Islet precursor cell (in vitro differentiated cells): Measurements from ENCODE around the gene CFAP61.
"Not testable (repeated sequence)": the region's sequence is repeated elsewhere in the genome, so short reads cannot be mapped to it uniquely, and the experiment has no call there.

ENCODE experiments used
- DNase-seq: peaks from one replicate; pipeline ENCODE4 v3.0.0-alpha.2; 2018

CFAP61 gene

DNA sequence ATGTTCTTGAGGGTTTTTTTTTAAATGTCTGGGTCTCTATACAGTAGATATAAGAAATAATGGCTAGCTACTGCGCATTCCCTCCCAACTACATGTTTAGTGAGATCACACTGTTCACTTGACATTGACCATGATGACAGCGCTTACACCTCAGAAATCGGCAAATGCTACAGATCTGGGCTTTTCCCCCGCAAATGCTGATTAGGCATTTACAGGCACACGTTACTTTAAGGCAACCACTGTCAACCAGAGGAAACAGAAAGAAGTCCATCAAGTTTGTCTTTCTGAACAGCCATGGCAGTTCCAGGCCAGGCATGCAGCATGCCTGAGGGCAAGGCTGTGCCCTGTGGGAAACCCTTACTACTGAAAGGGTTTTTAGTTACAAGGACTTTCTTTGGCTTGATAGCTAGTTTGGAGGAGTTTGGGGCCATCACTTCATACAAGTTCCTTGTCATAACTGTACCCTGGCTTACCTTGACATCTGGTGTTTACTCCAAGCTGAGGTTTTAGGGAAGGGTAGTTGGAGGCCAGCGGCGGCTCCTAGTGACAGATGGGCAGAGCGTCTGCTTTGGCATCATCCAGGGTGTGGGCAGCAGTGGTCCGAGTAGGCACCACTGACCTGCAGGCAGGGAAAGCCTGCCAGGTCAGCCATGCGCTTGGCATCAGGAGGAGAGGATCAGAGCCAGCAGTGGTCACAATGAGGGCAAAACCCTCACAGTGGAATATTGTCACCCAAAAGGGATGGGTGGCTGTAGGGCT, 43.0 kb downstream of the CFAP61 start:
- no peak for DNase-seq

DNA sequence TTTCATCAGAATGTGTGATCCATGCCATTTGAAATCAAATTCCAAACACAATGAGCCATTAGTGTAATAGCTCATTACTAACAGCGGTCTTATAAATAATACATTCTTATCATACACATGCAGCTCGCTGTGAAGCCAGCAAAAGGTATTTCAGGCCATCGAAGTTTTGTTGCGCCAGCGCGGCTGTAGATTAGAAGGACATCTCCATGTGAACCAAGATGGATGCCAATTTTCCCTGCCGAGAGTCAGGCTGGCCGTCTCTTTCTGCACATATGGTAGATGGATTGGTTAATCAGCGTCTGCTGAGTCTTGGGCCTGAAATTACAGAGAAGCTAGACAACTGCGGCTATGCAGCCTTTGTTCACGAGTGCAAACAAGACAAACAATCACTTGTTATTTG, 44.1 kb downstream of the CFAP61 start:
- DNase-seq = no peak

DNA sequence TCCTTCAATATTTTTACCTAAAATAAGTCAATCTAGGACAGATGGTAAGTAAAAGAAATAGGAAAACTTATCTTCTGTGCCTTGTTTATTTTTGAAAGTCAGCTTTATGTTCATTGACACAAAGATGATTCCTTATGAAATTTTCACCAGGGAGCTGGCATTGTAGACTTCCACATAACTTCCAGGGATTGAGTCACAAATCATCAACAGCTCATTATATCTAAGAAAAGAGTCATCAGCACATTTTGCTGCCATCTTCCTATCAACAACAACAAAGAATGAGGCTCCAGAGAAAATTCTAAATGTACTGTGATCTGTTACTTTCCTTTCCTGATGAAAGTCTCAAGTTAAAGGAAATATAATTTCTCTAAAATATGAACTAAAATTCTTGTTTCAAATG, 48.5 kb downstream of the CFAP61 start:
- no peak for DNase-seq

DNA sequence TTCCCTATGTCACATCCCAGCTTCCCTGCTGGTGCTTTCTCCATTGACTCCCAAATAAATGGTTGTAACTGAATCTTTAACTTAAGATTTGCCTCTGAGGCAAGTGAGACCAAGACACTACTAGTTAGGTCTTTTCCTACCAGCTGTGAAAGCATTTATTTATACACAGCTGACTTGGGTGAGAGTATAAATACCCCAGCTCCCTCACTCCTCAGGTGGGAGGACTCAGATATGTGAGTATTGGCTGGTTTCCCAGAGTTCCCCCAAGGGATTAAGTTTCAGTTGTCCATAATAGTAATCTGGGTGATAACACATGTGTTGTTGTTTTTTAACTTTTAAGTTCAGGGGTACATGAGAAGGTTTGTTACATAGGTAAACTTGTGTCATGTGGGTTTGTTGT, 49.8 kb downstream of the CFAP61 start:
- DNase-seq = no peak

DNA sequence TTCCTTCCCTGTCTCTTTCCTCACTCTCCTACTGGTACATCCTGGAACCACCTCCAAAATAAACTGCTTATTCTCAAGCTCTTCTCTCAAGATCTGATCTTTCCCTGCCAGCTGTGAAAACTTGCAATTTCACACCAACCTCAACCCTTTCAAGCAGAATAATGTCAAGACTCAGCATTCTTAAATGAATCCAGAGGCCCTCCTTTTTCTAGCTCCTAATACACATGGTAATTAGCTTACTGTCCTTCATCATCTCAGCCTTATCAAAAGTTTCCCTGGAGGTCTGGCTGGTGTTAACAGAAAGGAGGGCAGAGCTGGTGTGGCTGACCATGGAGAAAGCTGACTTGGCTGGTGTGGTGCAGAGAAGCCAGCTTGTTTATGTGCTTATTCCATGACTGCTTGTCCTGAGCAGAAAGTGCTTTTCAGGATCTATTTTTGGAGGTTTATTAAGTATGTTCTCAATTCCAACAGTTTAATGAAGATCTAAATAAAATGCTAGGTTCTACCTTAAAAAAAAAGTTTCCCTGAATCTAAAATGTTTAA, 50.5 kb downstream of the CFAP61 start:
- no peak for DNase-seq

DNA sequence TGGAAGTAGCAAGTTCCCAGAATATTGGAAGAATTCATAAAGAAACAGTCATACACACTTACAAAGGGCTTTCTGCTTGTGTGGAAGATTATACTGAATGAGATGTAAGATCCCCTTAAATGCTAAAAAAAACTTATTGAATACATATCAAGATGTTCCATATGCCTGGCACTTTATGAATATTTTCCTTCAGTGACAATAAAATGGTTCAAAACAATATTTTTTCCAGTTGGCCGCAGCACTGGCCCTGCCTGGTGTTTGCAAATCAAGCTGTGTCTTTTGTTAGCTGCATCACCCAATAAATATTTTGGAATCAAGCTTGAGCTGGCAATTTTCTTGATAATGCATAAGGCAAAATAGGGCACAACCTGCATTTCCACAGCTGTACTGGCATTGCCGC, 51.2 kb downstream of the CFAP61 start:
- DNase-seq = no peak

DNA sequence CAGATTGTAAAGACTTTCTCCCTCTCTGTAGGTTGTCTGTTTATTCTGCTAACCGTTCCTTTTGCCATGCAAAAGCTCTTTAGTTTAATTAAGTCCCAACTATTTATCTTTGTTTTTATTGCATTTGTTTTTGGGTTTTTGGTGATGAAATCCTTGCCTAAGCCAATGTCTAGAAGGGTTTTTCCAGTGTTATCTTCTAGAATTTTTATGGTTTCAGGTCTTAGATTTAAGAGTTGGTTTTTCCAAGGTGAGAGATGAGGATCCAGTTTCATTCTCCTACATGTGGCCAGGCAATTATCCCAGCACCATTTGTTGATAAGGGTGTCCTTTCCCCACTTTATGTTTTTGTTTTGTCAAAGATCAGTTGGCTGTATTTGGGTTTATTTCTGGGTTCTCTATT, 70.9 kb downstream of the CFAP61 start:
- DNase-seq = not testable (repeated sequence)

DNA sequence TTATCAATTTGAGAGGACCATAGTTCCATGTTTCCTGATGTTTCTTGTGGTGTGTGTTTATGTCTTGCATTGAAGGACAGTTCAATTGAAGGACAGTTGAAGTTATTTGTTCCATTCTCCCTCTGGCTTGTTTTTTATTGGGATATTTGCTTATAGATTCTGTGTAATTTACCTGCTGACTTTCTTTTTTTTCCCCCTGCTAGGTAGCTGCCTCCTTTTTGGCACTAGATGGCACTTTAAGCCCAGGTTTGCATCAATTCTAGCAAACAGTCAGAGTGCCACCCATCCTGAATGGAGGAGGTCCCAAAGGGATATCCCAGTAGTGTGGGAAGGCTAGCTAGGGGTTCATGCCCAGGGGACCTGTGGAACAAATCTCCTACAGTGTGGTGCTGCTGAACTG, 78.1 kb downstream of the CFAP61 start:
- no peak for DNase-seq

DNA sequence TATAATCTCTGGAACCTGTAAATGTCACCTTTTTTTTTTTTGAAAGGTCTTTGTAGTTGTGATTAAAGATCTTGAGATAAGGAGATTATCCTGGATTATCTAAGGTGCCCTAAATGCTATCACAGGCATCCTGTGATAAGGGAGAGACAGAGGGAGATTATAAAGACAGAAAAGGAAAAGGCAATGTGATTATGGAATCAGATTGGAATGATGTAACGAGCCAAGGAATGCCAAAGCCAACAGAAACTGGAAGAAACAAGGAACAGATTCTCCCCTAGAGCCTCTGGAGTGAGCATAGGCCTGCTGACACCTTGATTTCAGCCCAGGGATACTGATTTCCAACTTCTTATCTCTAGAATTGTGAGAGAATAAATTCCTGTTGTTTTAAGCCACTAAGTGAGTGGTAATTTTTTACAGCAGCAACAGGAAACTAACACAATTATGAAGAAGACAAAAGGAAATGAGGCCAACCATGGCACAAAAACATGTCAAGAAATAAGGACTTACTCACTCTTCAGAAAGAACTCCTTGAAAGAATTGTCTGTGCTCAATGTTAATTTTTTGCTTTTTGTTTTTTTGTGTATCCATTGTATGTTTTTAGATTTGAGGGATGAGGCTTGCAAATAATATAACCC, 82.7 kb downstream of the CFAP61 start:
- DNase-seq = no peak

DNA sequence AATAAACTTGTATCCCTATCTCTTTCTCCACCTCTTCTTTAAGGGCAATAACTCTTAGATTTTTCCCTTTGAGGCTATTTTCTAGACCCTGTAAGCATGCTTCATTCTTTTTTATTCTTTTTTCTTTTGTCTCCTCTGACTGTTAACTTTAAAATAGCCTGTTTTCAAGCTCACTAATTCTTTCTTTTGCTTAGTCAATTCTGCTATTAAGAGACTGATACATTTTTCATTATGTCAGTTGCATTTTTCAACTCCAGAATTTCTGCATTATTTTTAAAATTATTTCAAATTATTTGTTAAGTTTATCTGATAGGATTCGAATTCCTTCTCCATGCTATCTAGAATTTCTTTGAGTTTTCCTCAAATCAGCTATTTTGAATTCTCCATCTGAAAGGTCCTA, 84.0 kb downstream of the CFAP61 start:
- no peak for DNase-seq

DNA sequence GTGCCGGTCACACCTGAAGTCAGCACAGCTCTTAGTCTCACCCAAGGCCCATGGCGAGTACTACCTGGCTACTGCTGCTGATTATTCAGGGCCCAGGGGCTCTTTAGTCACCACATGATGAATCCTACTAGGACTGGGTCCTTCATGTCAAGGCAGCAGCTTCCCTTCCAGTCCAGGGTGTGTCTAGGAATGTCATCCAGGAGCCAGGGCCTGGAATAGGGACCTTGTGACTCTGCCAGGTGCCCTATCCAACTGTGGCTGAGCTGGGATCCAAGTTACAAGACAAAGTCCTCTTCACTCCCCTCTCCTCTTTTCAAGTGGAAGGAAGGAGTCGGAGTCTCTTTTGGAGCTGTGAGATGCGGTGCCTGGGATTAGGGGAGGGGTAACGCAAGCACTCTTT, 85.5 kb downstream of the CFAP61 start:
- DNase-seq = no peak

DNA sequence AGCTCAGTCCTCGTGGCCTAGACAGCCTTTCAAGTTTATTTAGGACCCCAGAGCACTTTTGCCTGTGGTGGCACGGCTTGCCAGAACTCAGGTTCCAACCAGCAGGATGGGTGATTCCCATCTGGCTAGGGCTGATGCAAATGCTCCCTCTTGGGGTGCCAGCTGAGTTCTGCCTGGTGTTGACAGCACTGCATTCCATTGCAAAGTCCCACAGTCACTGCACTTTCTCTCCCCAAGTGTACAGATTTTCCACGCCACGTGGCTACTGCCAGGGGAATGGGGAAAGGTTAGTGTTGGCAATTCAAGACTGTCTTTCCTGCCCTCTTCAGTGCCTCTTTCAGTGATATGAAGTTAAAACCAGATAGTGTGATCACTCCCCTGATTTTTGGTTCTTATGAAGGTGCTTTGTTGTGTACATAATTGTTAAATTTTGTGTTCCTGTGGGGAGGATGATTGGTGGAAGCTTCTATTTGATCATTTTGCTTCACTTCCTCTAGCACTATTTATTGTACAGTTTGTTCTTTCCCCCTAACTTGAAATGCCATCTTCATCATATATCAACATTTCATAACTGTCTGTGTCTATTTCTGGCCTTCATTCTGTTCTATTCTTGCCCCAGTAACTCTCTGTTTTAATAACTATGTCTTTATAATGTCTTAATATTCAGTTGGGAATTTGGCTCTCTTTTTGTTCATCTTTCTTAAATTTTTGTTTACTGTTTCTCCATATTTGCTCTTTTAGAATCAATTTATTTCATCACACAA, 86.2 kb downstream of the CFAP61 start:
- DNase-seq = no peak

DNA sequence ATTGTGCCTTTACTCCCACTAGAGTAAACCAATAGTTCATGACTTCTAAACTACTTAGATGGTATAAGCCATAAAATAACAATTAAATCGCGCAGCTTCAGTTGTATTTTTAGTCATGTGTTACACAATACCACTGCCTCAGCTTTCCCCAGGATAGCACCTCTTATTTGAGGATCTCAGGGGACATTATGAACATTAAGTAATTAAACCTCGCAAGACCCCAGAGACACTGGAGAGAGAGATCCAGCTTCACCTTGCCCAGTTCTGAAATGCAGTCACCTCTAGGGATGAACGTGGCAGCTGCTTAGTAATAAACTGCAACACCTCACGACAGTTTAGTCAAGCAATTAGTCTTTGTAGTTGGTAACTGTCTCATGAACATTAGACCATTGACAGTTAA, 87.1 kb downstream of the CFAP61 start:
- no peak for DNase-seq

DNA sequence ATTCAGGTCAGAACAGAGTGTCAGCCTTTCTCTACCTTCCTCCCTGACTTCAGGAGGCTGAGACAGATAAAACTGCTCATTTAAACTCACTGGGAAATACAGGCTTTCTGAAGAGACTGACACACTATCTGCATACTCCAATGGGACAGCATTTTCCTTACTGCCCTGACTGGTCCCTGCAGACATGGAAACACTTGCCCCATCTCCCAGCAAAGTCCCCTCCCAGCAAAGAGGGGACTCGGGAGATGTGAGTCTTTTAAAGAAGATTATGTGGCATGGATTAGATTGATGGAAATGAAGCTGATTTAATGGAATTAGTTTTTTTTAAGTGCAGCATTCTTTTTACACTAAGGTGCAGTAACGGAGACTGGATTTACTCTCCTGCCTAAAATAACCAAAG, 90.8 kb downstream of the CFAP61 start:
- DNase-seq = no peak

DNA sequence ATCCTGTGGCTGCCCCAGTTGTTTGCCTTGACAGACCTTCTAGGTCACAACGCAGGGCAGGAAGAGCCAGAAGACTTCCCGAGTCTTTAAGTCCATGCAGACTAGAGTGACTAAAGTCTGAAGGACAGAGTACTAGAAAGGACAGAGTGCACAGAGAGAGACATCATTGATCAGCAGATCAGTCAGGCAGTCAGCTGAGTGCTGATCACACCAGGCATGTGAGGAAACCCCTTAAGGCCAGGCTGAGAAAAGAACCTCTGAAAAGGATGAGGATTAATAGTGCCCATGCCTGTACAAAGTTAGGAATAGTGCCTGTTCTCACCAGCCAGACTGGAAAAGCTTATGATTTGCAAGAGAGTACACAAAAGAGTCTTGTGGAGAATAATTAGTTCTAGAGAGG, 91.3 kb downstream of the CFAP61 start:
- no peak for DNase-seq

DNA sequence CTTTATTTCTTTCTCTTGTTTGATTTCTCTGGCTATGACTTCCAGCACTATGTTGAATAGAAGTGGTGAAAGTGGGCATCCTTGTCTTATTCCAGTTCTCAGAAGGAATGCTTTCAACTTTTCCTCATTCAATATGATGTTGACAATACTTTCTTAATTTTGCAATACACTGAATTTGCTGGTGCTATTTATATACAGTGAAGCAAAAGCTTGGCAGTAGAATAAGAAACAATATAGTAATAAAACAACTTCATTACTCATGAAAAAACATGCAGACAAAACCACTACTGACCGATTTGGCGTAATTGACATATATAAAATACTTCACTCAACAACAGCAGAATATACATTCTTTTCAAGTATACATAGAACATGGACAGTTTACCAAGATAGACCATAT, 96.4 kb downstream of the CFAP61 start:
- DNase-seq = no peak

DNA sequence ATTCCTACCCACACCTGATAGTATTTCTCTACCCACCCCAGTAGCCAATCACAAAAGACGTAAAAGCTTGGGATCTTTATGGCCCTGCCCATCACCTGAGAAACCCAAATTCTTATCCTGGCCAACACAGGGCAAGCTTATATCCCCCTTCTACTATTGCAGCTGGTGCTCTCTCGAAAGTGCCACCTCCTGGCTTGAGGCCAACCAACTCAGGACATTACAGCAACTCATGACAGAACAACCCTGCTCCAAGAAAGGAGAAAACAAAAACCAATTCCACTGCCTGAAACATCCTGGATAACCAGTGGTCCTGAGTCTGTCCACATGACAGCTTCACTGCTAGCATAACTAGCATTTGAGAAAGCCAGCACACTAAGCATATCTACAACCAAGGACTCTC, 97.9 kb downstream of the CFAP61 start:
- no peak for DNase-seq

DNA sequence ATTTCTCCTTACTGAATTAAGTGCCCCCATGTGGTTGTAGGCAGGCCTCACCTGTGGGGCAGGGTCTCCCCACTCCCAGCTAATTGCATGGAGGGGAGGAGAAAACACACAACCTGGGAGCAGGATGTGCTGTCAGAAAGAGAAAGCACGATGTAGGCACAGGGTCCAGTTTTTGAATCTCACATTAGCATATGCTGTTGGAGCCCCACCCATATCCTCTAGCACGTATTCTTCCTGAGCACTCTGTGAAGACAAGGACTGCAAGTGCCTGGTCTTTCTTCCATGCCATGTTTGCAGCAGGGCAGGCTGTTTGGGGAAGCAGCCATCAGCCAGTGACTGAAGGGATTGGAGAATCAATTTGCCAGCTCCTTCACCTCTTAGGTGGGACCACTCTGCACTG, 108.2 kb downstream of the CFAP61 start:
- no peak for DNase-seq

DNA sequence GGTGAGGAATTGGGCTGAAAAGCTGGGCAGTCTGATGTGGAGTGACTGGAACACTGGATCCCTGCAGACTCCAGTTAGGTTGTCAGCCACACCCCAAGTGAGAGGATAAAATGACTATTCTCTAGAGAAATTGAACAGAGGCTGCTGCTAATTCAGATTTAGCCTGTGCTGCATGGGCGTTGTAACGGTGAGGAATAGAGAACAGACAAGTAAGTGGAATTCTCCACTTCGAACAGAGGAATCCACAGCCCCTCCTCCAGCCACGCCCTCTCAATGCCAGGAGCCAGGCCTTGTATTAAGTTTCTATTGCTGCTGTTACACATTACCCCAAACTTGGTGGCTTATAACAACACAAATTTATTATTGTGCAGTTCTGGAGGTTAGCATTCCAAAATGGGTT, 109.3 kb downstream of the CFAP61 start:
- DNase-seq = no peak

DNA sequence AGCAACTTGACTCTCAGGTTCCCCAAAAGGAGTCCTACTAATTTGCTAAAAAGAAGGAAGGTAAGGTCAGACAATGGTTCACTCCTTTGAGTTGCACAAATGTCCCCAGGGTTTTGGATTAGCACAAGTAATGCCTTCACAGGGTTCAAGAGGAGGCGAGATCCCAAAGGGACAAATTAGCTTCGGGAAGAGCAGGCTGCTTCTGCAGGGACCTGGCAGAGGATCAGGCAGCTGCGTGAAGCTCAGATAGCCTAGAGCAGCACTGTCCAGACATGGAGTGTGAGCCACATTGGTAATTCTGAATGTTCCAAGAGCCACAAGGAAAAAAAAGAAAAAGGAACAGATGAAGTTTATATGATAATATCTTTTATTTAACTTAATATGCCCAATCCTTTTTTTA, 115.4 kb downstream of the CFAP61 start:
- DNase-seq = no peak

DNA sequence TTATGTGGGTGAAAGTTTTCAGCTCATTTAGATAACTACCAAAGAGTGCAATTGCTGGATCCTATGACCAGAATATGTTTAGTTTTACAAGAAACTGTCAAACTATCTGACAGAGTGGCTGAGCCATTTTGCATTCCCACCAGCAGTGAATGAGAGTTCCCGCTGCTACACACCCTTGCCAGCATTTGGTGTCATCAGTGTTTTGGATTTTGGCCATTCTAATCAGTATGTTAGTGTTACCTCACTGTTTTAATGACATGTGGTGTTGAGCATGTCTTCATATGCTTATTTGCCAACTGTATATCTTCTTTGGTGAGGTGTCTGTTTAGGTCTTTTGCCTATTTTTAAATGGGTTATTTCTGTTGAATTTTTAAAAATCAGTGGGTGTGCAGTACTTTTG, 120.9 kb downstream of the CFAP61 start:
- DNase-seq = no peak

DNA sequence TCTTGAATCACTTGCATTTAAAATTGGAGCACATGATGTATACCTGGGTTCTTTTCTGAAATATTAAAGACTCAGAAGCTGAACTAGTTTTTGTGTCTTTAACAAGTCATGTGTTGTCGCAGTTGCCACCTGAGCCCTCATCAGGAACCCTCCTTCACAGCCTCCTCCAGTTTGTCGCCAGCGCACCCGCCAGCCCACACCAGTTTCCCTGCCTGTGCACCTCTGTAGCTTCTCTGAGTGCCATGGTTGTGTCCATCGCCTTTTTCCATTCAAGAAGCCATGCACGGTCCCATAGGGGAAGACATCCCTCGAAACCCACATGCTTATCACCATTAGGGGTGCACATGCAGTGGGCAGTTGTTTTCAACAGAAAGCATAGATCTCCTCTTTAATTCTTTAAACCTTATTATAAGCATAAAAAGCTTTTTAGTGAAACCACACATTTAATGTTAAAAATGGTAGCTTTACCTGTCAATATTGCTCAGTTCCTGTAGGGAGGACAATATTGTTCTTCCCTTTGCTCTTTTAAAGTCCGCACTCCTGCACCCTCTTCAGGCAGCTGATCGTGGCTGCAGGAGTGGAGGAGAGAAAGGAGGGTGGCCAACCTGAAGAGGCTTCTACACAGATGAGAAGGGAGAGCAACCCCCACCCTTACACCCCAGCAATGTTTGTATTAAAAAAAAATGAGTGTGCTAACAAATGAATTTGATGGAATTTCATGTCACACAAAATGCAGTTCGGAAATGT, 121.9 kb downstream of the CFAP61 start:
- no peak for DNase-seq

DNA sequence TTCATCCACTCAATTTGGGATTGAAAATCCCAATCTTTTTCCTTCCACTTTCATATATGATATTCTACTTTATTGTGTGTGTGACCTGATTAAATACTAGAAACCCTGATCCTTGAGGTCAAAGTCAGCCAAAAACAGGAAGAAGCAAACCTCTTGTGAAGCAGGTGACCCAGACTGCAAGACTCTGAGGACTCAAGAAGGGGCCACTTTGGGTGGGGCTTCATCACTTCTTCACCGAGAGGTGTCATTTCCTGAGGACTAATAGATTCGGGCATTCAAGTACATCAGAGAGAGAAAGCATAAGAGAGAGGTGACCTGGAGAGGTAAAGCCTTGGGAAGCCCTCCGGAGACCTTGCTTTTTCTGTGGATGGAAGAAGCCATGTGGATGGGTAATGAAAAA, 129.0 kb downstream of the CFAP61 start:
- DNase-seq = no peak
